PC-3 (cell line): ENCODE results near the gene SCLY. TPM values are rescaled to one million over a fixed set of nuclear protein-coding genes. Genes with fewer than 3 reads are reported as not detected.

Source experiments
- ATAC-seq: fragments of 200-7000 bp; cut with Tn5 transposase; 2 replicates; pipeline ENCODE4 v1.9.1; 2020; ENCODE audit warnings: mild to moderate bottlenecking, moderate library complexity
- BruUV-seq: library from RNA; stranded (reverse); fragments of 400-500 nt; replicated peaks from 2 replicates; lab custom pipeline; 2021; lab: Mats Ljungman, UMichigan
- CTCF ChIA-PET: fragments of 300-600 bp; sonication (Branson Sonifier 250); formaldehyde crosslinking; loops from one replicate; lab custom pipeline; 2022; ENCODE audit warnings: antibody characterized with exemption; lab: Charles Lee
- POLR2A ChIA-PET: fragments of 300-600 bp; sonication (Branson Sonifier 250); formaldehyde crosslinking; loops from one replicate; lab custom pipeline; 2022; ENCODE audit warnings: antibody characterized with exemption; ENCODE audit not compliant: unreplicated experiment; lab: Charles Lee
- DNase-seq: peaks from one replicate; pipeline ENCODE4 v3.0.0-alpha.2; 2015
- H2AFZ ChIP-seq: fragments of 300-600 bp; sonication (generic); 2 replicates; pipeline ENCODE4 v1.6.0; 2016; ENCODE audit warnings: antibody characterized with exemption, low read length
- H3F3A ChIP-seq: fragments of 300-600 bp; sonication (generic); one replicate; pipeline ENCODE4 v1.6.0; 2017; ENCODE audit warnings: antibody characterized with exemption, low read length, control low read depth, mild to moderate bottlenecking; ENCODE audit not compliant: unreplicated experiment
- H3K27ac ChIP-seq: fragments of 300-600 bp; sonication (generic); 2 replicates; pipeline ENCODE4 v1.5.1; 2016; ENCODE audit warnings: mild to moderate bottlenecking, low read length
- H3K27me3 ChIP-seq: fragments of 300-600 bp; sonication (generic); 2 replicates; pipeline ENCODE4 v1.6.1; 2016; ENCODE audit warnings: low read length, mixed read lengths
- H3K36me3 ChIP-seq: fragments of 300-600 bp; sonication (generic); 2 replicates; pipeline ENCODE4 v1.6.1; 2016; ENCODE audit warnings: low read depth, mixed run types, low read length, mixed read lengths
- H3K4me1 ChIP-seq: fragments of 300-600 bp; sonication (generic); 2 replicates; pipeline ENCODE4 v1.5.1; 2016; ENCODE audit warnings: low read length; ENCODE audit not compliant: insufficient read depth
- H3K4me2 ChIP-seq: fragments of 300-600 bp; sonication (generic); 2 replicates; pipeline ENCODE4 v1.6.0; 2016; ENCODE audit warnings: low read length
- H3K4me3 ChIP-seq: fragments of 300-600 bp; sonication (generic); 2 replicates; pipeline ENCODE4 v1.5.1; 2016; ENCODE audit warnings: mild to moderate bottlenecking, low read length, mixed read lengths
- H3K79me2 ChIP-seq: fragments of 300-600 bp; sonication (generic); 2 replicates; pipeline ENCODE4 v1.6.1; 2017; ENCODE audit warnings: low read length, mixed read lengths
- H3K9ac ChIP-seq: fragments of 300-600 bp; sonication (generic); 2 replicates; pipeline ENCODE4 v1.6.0; 2016; ENCODE audit warnings: mild to moderate bottlenecking, low read length
- H3K9me2 ChIP-seq: fragments of 300-600 bp; sonication (generic); replicated peaks from 2 replicates; pipeline ENCODE4 v1.6.1; 2016; ENCODE audit warnings: mixed run types, low read length, mixed read lengths
- H3K9me3 ChIP-seq: fragments of 300-600 bp; sonication (generic); 2 replicates; pipeline ENCODE4 v1.6.1; 2016; ENCODE audit warnings: low read length, mixed read lengths
- H4K20me1 ChIP-seq: fragments of 300-600 bp; sonication (generic); 2 replicates; pipeline ENCODE4 v1.6.1; 2016; ENCODE audit warnings: low read length, mixed read lengths
- CTCF ChIP-seq: fragments of 300-600 bp; sonication (generic); conservative IDR thresholded peaks from 2 replicates; pipeline ENCODE4 v1.5.1; 2017; ENCODE audit warnings: antibody characterized with exemption, low read depth, mild to moderate bottlenecking, low read length
- EZH2 ChIP-seq: fragments of 300-600 bp; sonication (generic); IDR thresholded peaks from one replicate; pipeline ENCODE4 v1.6.1; 2017; ENCODE audit warnings: antibody characterized with exemption, mild to moderate bottlenecking, low read length; ENCODE audit not compliant: unreplicated experiment
- EZH2phosphoT487 ChIP-seq: fragments of 300-600 bp; sonication (generic); IDR thresholded peaks from 2 replicates; pipeline ENCODE4 v1.6.1; 2018; ENCODE audit warnings: mild to moderate bottlenecking, antibody characterized with exemption, low read length, borderline replicate concordance
- intact Hi-C: fragments of 100-400 bp; cut with micrococcal nuclease; formaldehyde crosslinking; loops from 2 replicates; pipeline ENCODE4 v1.9.0; 2023
- total RNA-seq: library from RNA; depleted of rRNA; stranded (reverse); fragments of >200 nt; gene quantifications from 2 replicates; pipeline ENCODE4 v1.2.3, GENCODE V29; 2014

SCLY gene
- total RNA-seq, 1 experiment from 2014 or later, result 23.1 TPM

DNA sequence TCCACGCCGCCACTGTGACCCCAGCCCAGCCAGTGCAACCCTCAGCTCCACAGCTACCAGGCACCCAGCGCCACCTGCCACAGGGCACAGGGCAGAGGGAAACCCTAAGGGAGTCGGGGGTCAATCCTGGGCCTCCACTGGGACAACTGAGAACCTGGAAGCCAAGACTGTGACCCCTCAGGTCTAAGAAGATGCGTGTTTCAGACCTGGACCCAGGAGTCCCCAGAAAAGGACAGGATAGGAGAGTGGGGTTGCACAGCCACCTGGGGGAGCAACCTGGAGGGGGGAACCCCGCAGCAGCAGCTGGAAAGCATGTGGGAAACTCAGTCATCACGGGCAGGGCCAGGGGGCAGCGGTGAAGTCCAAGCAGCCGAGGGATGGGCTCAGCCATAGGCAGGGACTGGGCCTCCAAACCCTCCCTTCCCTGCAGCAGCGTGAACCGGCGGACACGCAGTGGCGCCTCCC, 43.5 kb downstream of the SCLY start:
- CTCF ChIA-PET, result no interaction called here
- intact Hi-C loops, result no loop called here
- TF ChIP-seq EZH2 (no peak), CTCF (no peak), EZH2phosphoT487 (no peak)
- POLR2A ChIA-PET, result no interaction called here
- Histone ChIP-seq H4K20me1 (no peaks in the 10 kb centered on the region), H3K27ac (no peak overlapping the region), H3K4me2 (no peak overlapping the region), H3K27me3 (no peaks in the 10 kb centered on the region), H3K4me1 (peaks cover 4% of the 10 kb centered on the region; the same call in 1 of the 2 replicates), H3K9ac (no peak overlapping the region), H3K9me3 (no peaks in the 10 kb centered on the region), H3K79me2 (no peaks in the 10 kb centered on the region), H3K36me3 (no peaks in the 10 kb centered on the region), H2AFZ (no peak overlapping the region), H3F3A (no peaks in the 10 kb centered on the region), H3K9me2 (no peaks in the 10 kb centered on the region), H3K4me3 (no peak overlapping the region)
- BruUV-seq, result no TSS peak
- no peak for ATAC-seq
- DNase-seq, result no peak

GRCh38 chr2:238104691-238105371, 44.0 kb downstream of the SCLY start:
- Histone ChIP-seq H2AFZ (no peak overlapping the region), H3K36me3 (no peaks in the 10 kb centered on the region), H3K79me2 (no peaks in the 10 kb centered on the region), H3K4me3 (no peak overlapping the region), H3K9me2 (no peaks in the 10 kb centered on the region), H3F3A (no peaks in the 10 kb centered on the region), H3K27ac (no peak overlapping the region), H3K4me1 (no peaks in the 10 kb centered on the region), H4K20me1 (no peaks in the 10 kb centered on the region), H3K4me2 (no peak overlapping the region), H3K9ac (no peak overlapping the region), H3K9me3 (no peaks in the 10 kb centered on the region), H3K27me3 (no peaks in the 10 kb centered on the region)
- CTCF ChIA-PET, result no interaction called here
- BruUV-seq, result no TSS peak
- intact Hi-C loops, result no loop called here
- POLR2A ChIA-PET, result no interaction called here
- TF ChIP-seq CTCF, result no peak
- no peak for TF ChIP-seq EZH2phosphoT487
- TF ChIP-seq EZH2, result no peak
- no peak for DNase-seq
- ATAC-seq, result no peak
